ENCODE data around the gene KRTAP10-12. TPM values are rescaled to one million over a fixed set of nuclear protein-coding genes. Genes with fewer than 3 reads are reported as not detected.

KRTAP10-12 gene
- total and polyA plus RNA-seq, 10 of the 15 experiments (the other 5 are each of a cell fraction or from before 2014, with no cell fraction given): not detected

DNA sequence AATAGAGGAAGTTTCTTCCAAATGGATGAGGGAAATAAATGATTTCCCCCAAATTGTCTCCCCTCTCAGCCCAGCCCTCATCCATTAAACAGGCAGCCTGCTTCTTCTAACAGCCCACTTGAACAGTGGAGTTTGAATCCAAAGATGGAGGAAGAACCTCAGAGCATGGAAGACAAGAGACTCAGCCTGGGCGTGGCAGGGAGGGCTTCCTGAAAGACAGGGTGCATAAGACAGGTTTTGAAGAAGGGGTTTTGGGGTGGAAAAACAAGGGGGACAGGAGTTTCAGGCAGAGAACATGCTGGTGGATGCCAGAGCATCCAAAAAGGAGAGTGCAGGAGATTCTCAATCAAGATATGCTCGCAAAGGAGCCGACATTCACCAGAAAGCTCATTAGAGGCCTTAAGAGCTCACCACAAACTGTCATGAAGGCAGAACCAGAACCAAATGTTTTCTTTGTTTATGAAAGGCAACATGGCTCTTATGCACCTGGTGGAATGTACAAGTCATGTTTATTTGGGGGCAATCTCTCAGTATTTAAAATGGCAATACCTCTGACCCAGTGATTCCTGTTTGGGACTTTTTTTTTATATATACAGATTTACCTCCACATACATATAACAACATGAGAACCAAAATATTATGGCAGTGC, 40.9 kb downstream of the KRTAP10-12 start (continued):
- no peak for TF ChIP-seq ASH2L (IDR thresholded peaks at IDR 0.05; ENCODE audit: borderline replicate concordance, low read depth)
- no peak for TF ChIP-seq HDAC6 (IDR thresholded peaks at IDR 0.05; ENCODE audit: unreplicated experiment)
- TF ChIP-seq, protein P1, sequence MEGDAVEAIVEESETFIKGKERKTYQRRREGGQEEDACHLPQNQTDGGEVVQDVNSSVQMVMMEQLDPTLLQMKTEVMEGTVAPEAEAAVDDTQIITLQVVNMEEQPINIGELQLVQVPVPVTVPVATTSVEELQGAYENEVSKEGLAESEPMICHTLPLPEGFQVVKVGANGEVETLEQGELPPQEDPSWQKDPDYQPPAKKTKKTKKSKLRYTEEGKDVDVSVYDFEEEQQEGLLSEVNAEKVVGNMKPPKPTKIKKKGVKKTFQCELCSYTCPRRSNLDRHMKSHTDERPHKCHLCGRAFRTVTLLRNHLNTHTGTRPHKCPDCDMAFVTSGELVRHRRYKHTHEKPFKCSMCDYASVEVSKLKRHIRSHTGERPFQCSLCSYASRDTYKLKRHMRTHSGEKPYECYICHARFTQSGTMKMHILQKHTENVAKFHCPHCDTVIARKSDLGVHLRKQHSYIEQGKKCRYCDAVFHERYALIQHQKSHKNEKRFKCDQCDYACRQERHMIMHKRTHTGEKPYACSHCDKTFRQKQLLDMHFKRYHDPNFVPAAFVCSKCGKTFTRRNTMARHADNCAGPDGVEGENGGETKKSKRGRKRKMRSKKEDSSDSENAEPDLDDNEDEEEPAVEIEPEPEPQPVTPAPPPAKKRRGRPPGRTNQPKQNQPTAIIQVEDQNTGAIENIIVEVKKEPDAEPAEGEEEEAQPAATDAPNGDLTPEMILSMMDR (IDR thresholded peaks at IDR 0.05 in 2 of 3, conservative IDR thresholded peaks at IDR 0.05 in 1 of 3; ENCODE audit: control insufficient read depth in 2 of 3, extremely low read depth in 1 of 3, insufficient read depth in 1 of 3, low read depth in 3 of 3, low read length in 3 of 3): no peak
- no peak for TF ChIP-seq BMI1 (IDR thresholded peaks at IDR 0.05; ENCODE audit: borderline replicate concordance)

DNA sequence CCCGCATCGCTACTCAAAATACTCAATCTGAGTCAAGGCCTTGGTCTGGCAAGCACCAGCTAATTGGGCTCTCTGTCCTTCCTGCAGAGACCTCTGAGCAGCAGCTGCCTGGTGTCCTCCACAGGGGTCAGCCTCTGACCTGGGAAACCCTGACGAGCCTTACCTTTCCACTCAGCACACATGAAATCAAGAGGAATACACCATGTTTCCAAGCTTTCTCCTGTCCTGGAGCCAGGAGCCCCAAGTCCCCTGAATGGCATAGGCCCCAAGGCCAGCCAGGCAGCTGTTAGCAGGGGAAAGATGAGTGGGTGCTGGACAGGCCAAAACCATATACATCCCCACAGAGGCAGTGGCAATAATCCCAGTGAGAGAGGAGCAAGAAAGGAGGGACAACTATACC, 41.6 kb downstream of the KRTAP10-12 start:
- TF ChIP-seq, protein P2, sequence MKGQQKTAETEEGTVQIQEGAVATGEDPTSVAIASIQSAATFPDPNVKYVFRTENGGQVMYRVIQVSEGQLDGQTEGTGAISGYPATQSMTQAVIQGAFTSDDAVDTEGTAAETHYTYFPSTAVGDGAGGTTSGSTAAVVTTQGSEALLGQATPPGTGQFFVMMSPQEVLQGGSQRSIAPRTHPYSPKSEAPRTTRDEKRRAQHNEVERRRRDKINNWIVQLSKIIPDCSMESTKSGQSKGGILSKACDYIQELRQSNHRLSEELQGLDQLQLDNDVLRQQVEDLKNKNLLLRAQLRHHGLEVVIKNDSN (IDR thresholded peaks at IDR 0.05; ENCODE audit: borderline replicate concordance, extremely low read length, insufficient read depth, low read depth, low read length): no peak
- no peak for TF ChIP-seq SIN3A (IDR thresholded peaks at IDR 0.05; ENCODE audit: low read depth, low read length)
- TF ChIP-seq ZNF384 (IDR thresholded peaks at IDR 0.05; ENCODE audit: borderline replicate concordance, low read depth, low read length): no peak
- TF ChIP-seq, protein P3, sequence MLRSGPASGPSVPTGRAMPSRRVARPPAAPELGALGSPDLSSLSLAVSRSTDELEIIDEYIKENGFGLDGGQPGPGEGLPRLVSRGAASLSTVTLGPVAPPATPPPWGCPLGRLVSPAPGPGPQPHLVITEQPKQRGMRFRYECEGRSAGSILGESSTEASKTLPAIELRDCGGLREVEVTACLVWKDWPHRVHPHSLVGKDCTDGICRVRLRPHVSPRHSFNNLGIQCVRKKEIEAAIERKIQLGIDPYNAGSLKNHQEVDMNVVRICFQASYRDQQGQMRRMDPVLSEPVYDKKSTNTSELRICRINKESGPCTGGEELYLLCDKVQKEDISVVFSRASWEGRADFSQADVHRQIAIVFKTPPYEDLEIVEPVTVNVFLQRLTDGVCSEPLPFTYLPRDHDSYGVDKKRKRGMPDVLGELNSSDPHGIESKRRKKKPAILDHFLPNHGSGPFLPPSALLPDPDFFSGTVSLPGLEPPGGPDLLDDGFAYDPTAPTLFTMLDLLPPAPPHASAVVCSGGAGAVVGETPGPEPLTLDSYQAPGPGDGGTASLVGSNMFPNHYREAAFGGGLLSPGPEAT (IDR thresholded peaks at IDR 0.05; ENCODE audit: low read depth): no peak
- in situ Hi-C loops (cut with MboI) (no loop called here), intact Hi-C loops (cut with micrococcal nuclease; ENCODE audit: unreplicated experiment) (no loop called here)
- ChIA-PET POLR2A (no interaction called here), SMC1A (ENCODE audit: uncharacterized antibody, unreplicated experiment) (no interaction called here), RAD21 (ENCODE audit: unreplicated experiment) (no interaction called here), CTCF (interaction anchor here (5.7 kb wide), 1 partner anchor 55 kb away, joined by 27 read pairs; no protein-coding TSS in a partner anchor)
- 7% methylated on average over 3 of the region's 3 CpGs for WGBS (ENCODE audit: insufficient coverage, insufficient replicate concordance, low lambda C conversion rate, missing lambda C conversion rate)
- Histone ChIP-seq H3K27ac (ENCODE audit: control insufficient read depth, insufficient read depth) (no peak overlapping the region), H3K79me2 (ENCODE audit: control insufficient read depth, insufficient read depth, low read length) (no peaks in the 10 kb centered on the region), H3K4me2 (ENCODE audit: control insufficient read depth, insufficient read depth) (no peak overlapping the region), H2AFZ (ENCODE audit: control insufficient read depth, low read depth, low read length) (no peak overlapping the region), H3K9ac (ENCODE audit: control insufficient read depth, insufficient read depth, low read length) (no peak overlapping the region), H3K27me3 (replicated peaks in 1 of 2; ENCODE audit: control insufficient read depth in 2 of 2, insufficient read depth in 2 of 2, low read length in 1 of 2) (no peaks in the 10 kb centered on the region), H3K9me3 (replicated peaks; ENCODE audit: control insufficient read depth, insufficient read depth, low read length) (no peaks in the 10 kb centered on the region), H3K36me3 (ENCODE audit: control insufficient read depth in 2 of 2, insufficient read depth in 2 of 2, low read length in 1 of 2) (no peaks in the 10 kb centered on the region), H3K4me1 (ENCODE audit: control insufficient read depth, insufficient read depth, low read length) (no peaks in the 10 kb centered on the region), H4K20me1 (ENCODE audit: control insufficient read depth, insufficient read depth) (no peaks in the 10 kb centered on the region), H3K4me3 (no peak overlapping the region)
- BruUV-seq (replicated peaks): no TSS peak
- DNase-seq (ENCODE audit: low read depth, low spot score) (no peak), FAIRE-seq (no peak), ATAC-seq (no peak)
